Panc1 (cell line): ENCODE measurements around the gene ATRNL1.

Experiments used
- POLR2AphosphoS5 ChIP-seq: IDR thresholded peaks from 2 replicates; pipeline ENCODE4 v1.6.1; 2012; ENCODE audit warnings: mild to moderate bottlenecking, low read depth, low read length, moderate library complexity
- TF ChIP-seq, protein P1 (sequence below): fragments of 450-650 bp; IDR thresholded peaks from 2 replicates; pipeline ENCODE4 v1.5.1; 2017; ENCODE audit warnings: mild to moderate bottlenecking
- TF ChIP-seq, protein P2 (sequence below), 2 experiments: IDR thresholded peaks; 2 replicates each; pipeline ENCODE4 v1.6.1; 2011 to 2012; ENCODE audit warnings: low read depth in 2 of 2, control low read depth in 1 of 2, low read length in 1 of 2, mild to moderate bottlenecking in 1 of 2, moderate library complexity in 1 of 2; ENCODE audit not compliant: insufficient read depth in 1 of 2

DNA sequence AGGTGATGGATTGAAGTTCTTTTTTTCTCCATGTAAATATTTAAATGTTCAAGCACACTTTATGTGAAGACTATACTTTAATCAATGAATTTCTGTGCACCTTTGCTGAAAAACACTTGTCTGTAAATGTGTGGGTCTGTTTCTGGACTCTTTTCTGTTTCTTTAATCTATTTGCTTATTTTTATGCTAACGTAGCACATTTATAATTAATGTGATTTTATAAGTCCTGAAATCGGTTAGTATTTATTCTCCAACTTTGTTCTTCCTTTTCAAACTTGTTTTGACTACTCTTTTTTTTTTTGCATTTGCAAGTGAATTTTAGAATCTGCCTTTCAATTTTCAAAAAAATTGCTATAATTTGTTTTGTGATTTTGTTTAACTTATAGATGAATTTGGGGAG, 334.4 kb downstream of the ATRNL1 start:
- TF ChIP-seq, protein P1, sequence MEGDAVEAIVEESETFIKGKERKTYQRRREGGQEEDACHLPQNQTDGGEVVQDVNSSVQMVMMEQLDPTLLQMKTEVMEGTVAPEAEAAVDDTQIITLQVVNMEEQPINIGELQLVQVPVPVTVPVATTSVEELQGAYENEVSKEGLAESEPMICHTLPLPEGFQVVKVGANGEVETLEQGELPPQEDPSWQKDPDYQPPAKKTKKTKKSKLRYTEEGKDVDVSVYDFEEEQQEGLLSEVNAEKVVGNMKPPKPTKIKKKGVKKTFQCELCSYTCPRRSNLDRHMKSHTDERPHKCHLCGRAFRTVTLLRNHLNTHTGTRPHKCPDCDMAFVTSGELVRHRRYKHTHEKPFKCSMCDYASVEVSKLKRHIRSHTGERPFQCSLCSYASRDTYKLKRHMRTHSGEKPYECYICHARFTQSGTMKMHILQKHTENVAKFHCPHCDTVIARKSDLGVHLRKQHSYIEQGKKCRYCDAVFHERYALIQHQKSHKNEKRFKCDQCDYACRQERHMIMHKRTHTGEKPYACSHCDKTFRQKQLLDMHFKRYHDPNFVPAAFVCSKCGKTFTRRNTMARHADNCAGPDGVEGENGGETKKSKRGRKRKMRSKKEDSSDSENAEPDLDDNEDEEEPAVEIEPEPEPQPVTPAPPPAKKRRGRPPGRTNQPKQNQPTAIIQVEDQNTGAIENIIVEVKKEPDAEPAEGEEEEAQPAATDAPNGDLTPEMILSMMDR: no peak
- no peak for TF ChIP-seq POLR2AphosphoS5
- TF ChIP-seq, protein P2, sequence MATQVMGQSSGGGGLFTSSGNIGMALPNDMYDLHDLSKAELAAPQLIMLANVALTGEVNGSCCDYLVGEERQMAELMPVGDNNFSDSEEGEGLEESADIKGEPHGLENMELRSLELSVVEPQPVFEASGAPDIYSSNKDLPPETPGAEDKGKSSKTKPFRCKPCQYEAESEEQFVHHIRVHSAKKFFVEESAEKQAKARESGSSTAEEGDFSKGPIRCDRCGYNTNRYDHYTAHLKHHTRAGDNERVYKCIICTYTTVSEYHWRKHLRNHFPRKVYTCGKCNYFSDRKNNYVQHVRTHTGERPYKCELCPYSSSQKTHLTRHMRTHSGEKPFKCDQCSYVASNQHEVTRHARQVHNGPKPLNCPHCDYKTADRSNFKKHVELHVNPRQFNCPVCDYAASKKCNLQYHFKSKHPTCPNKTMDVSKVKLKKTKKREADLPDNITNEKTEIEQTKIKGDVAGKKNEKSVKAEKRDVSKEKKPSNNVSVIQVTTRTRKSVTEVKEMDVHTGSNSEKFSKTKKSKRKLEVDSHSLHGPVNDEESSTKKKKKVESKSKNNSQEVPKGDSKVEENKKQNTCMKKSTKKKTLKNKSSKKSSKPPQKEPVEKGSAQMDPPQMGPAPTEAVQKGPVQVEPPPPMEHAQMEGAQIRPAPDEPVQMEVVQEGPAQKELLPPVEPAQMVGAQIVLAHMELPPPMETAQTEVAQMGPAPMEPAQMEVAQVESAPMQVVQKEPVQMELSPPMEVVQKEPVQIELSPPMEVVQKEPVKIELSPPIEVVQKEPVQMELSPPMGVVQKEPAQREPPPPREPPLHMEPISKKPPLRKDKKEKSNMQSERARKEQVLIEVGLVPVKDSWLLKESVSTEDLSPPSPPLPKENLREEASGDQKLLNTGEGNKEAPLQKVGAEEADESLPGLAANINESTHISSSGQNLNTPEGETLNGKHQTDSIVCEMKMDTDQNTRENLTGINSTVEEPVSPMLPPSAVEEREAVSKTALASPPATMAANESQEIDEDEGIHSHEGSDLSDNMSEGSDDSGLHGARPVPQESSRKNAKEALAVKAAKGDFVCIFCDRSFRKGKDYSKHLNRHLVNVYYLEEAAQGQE (IDR thresholded peaks at IDR 0.05; ENCODE audit: insufficient read depth in 1 of 2, low read depth in 2 of 2, low read length in 1 of 2): no peak
